Transverse colon (tissue), 4 donors: ENCODE data around the gene PTN. TPM values are rescaled to one million over a fixed set of nuclear protein-coding genes. Genes with fewer than 3 reads are reported as not detected.

ENCODE experiments used
- DNase-seq: peaks from one replicate; pipeline ENCODE4 v3.0.0-alpha.2; 2019
- H3K27ac ChIP-seq, 4 donors: fragments of 200-600 bp; sonication (generic); 2 replicates each; pipeline ENCODE4 v1.5.1; 2016 to 2018; ENCODE audit warnings: inconsistent platforms in 4 of 4
- H3K27me3 ChIP-seq: fragments of 200-600 bp; sonication (generic); 2 replicates; pipeline ENCODE4 v1.5.1; 2017; ENCODE audit warnings: inconsistent platforms
- H3K36me3 ChIP-seq, 4 donors: fragments of 200-600 bp; sonication (generic); 2 replicates each; pipeline ENCODE4 v1.5.1; 2017 to 2019; ENCODE audit warnings: inconsistent platforms in 4 of 4
- H3K4me1 ChIP-seq, 4 donors: fragments of 200-600 bp; sonication (generic); 2 replicates each; pipeline ENCODE4 v1.5.1; 2017 to 2020; ENCODE audit warnings: inconsistent platforms in 4 of 4
- H3K4me3 ChIP-seq, 4 donors: fragments of 200-600 bp; sonication (generic); 1 replicate in 1 of 4; 2 replicates in 3 of 4; pipeline versions ENCODE4 v1.5.1 to v1.6.1; 2017 to 2019; ENCODE audit warnings: inconsistent platforms in 4 of 4
- H3K9me3 ChIP-seq, 2 donors: fragments of 200-600 bp; sonication (generic); 2 replicates each; pipeline ENCODE4 v1.5.1; 2017 to 2019; ENCODE audit warnings: inconsistent platforms in 2 of 2
- EP300 ChIP-seq: sonication (generic); formaldehyde crosslinking; IDR thresholded peaks from one replicate; pipeline ENCODE4 v1.6.1; 2017; ENCODE audit warnings: antibody characterized with exemption, low read depth
- POLR2A ChIP-seq: fragments of 450-650 bp; IDR thresholded peaks from one replicate; pipeline ENCODE4 v1.6.1; 2016; ENCODE audit warnings: antibody characterized with exemption, mild to moderate bottlenecking, moderate library complexity
- POLR2AphosphoS5 ChIP-seq, 3 donors: sonication (generic); formaldehyde crosslinking; IDR thresholded peaks; one replicate each; pipeline ENCODE4 v1.6.1; 2016; ENCODE audit warnings: antibody characterized with exemption in 3 of 3
- WGBS, 2 donors: methylation state at CpG; one replicate each; pipeline ENCODE4 v1.1.5; 2018; ENCODE audit warnings: low coverage in 1 of 2; 5-methylcytosine and 5-hydroxymethylcytosine counted together
- in situ Hi-C, 4 donors: fragments of 200-750 bp; cut with MboI; loops; one replicate each; pipeline versions ENCODE4 v1.15.0 to v1.15.1; 2017; ENCODE audit warnings: low sequenced_read_pairs in 3 of 4, low pct_ligation_motif_present in 1 of 4, low pct_unique_long_range_greater_than_20kb in 1 of 4
- intact Hi-C: fragments of 100-400 bp; cut with DNase I; formaldehyde crosslinking; loops from one replicate; pipeline ENCODE4 v1.15.1; 2023; ENCODE audit warnings: low total_unique reads
- total RNA-seq, 4 donors: library from RNA; depleted of rRNA; stranded (reverse); fragments of >200 nt; gene quantifications; one replicate each; pipeline ENCODE4 v1.1.0, GENCODE V29; 2016
- TF ChIP-seq, protein P1 (sequence below), 5 experiments: fragments of 200-600 bp in 3 of 5; fragments of 450-650 bp in 2 of 5; sonication (generic) in 3 of 5; IDR thresholded peaks; 1 replicate in 2 of 5; 2 replicates in 3 of 5; pipeline ENCODE4 v1.5.1; 2016 to 2017; ENCODE audit warnings: antibody characterized with exemption in 5 of 5, inconsistent platforms in 3 of 5, mild to moderate bottlenecking in 2 of 5, moderate library complexity in 1 of 5

PTN gene
- total RNA-seq, 4 donors from 2014 or later = 3.0 to 6.4 (median 3.8) TPM

DNA sequence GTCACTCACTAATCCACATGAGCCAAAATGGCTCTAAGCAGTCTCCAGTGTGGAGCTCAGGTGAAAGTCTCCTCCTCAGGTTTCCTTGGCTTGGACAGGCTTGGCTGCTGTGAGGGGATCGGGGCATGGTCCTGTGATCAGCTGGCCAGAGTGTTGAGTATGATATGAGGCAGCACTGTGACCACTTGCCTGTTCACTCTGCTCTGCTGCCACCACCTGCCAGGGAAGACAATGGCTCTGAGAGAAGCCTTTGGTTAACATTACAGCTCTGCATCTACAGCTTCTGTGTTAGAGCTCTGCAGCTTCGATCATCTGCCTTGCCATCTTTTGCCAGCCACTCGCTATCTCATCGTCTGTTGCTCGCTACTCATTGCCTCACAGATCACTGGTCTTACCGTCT, 20.1 kb upstream of the PTN start:
- 92 to 100% methylated on average over 1 to 6 of the region's 6 CpGs for WGBS, 2 donors
- DNase-seq = no peak
- Histone ChIP-seq H3K4me1 (no peaks in the 10 kb centered on the region), H3K9me3 (peaks cover 0 to 7% of the 10 kb centered on the region in 2 donors), H3K36me3 (no peaks in the 10 kb centered on the region), H3K4me3 (no peak overlapping the region), H3K27me3 (no peaks in the 10 kb centered on the region), H3K27ac (no peak overlapping the region)
- TF ChIP-seq POLR2A (no peak), POLR2AphosphoS5 (IDR thresholded peaks at IDR 0.05) (no peak), EP300 (no peak)
- TF ChIP-seq, protein P1, sequence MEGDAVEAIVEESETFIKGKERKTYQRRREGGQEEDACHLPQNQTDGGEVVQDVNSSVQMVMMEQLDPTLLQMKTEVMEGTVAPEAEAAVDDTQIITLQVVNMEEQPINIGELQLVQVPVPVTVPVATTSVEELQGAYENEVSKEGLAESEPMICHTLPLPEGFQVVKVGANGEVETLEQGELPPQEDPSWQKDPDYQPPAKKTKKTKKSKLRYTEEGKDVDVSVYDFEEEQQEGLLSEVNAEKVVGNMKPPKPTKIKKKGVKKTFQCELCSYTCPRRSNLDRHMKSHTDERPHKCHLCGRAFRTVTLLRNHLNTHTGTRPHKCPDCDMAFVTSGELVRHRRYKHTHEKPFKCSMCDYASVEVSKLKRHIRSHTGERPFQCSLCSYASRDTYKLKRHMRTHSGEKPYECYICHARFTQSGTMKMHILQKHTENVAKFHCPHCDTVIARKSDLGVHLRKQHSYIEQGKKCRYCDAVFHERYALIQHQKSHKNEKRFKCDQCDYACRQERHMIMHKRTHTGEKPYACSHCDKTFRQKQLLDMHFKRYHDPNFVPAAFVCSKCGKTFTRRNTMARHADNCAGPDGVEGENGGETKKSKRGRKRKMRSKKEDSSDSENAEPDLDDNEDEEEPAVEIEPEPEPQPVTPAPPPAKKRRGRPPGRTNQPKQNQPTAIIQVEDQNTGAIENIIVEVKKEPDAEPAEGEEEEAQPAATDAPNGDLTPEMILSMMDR (IDR thresholded peaks at IDR 0.05) = no peak
- intact Hi-C loops (no loop called here), in situ Hi-C loops (no loop called here)

DNA sequence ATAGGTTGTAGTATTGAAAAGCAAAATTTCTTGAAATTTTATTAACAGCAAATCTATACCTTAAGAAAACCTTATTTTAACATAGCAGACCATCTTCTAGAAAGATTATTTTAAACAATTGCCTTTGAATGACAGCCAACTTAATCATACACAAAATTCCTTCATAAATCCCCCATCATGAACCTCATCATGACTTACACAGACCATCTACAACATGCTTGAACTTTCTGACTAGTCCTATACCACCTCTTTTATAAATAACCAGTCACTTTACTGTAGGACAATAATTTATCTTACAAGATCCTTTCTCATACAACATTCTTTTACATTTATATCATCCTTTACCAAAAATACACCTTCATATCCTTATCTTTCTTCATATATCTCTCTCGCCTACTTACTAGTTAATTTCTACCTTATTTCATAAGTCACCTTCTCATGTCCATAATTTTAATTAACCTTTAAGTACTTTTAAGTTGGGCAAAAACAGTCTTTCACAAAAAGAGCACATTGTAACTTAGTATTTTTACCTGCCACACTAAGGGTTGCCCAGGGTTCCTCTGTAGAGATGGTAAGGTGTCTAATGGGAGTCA, 16.6 kb upstream of the PTN start:
- Histone ChIP-seq H3K4me3 (no peak overlapping the region), H3K27ac (no peak overlapping the region), H3K9me3 (peaks cover 0 to 7% of the 10 kb centered on the region in 2 donors), H3K27me3 (no peaks in the 10 kb centered on the region), H3K4me1 (no peaks in the 10 kb centered on the region), H3K36me3 (no peaks in the 10 kb centered on the region)
- WGBS, 2 donors = 50 to 63% methylated on average over 1 of the region's 1 CpG
- TF ChIP-seq, protein P1 (IDR thresholded peaks at IDR 0.05) = no peak
- in situ Hi-C loops = no loop called here
- intact Hi-C loops = no loop called here
- DNase-seq = no peak

DNA sequence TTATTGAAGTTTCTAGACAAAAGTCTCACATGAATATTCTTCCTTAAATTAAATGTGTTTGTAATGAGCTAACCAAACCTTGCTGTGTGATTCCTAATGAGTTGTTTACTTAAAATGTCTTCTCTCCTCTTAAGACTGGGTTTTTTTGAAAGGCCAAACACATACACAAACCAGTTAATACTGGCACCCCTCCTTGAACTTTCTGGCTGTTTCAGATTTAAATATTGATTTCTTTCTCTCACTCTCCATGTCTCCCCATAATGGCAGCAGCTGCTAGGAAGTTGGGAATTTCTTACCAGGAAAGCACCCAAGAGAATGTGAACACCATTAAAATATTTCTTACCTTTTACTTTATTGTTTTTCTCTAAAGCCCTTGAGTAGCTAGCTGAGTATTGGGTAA, 11.4 kb upstream of the PTN start:
- Histone ChIP-seq H3K4me3 (no peak overlapping the region), H3K4me1 (peaks cover 0 to 10% (median 0%) of the 10 kb centered on the region in 4 donors), H3K36me3 (no peaks in the 10 kb centered on the region), H3K27me3 (no peaks in the 10 kb centered on the region), H3K9me3 (peaks cover 0 to 5% of the 10 kb centered on the region in 2 donors), H3K27ac (no peak overlapping the region)
- TF ChIP-seq, protein P1 (IDR thresholded peaks at IDR 0.05) = no peak
- in situ Hi-C loops (no loop called here), intact Hi-C loops (no loop called here)
- DNase-seq = no peak

DNA sequence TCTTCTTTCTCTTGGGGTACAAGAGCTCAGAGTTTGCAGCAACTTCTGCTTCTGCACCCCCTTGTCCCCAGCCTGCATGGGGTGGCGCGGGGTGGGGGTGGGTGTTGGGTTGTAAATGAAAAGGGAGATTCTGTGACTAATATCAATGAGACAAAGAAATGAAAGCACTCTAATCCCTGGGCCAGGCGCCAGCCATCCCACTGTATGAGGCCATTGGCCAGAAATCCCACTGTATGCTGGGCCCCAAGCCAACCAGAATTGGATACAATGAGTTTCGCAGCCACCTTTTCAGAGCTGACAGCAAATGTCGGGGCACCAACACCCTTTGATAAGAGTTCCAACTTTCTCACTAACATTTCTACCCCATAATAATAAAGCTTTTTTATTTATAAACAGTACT, 10.9 kb upstream of the PTN start:
- no peaks in the 10 kb centered on the region for H3K36me3 ChIP-seq
- H3K4me1 ChIP-seq = peaks cover 0 to 10% (median 0%) of the 10 kb centered on the region in 4 donors
- H3K4me3 ChIP-seq = no peak overlapping the region
- H3K27ac ChIP-seq = no peak overlapping the region
- intact Hi-C loops (no loop called here), in situ Hi-C loops (no loop called here)
- no peaks in the 10 kb centered on the region for H3K9me3 ChIP-seq
- TF ChIP-seq EP300 (no peak), POLR2A (no peak), POLR2AphosphoS5 (IDR thresholded peaks at IDR 0.05) (no peak)
- TF ChIP-seq, protein P1 (IDR thresholded peaks at IDR 0.05) = no peak
- DNase-seq = no peak
- 57 to 60% methylated on average over 1 to 5 of the region's 5 CpGs for WGBS, 2 donors
- no peaks in the 10 kb centered on the region for H3K27me3 ChIP-seq
